CD14-positive monocyte (primary cell): Measurements from ENCODE around the gene SIRPB2. TPM values are rescaled to one million over a fixed set of nuclear protein-coding genes. Genes with fewer than 3 reads are reported as not detected.
A peak's percentile ranks its signal among the peaks of the same experiment; 100 is the strongest.

ENCODE experiments used
- DNase-seq, 3 donors: peaks; one replicate each; pipeline ENCODE4 v3.0.0-alpha.2; 2011 to 2022
- H2AFZ ChIP-seq: 2 replicates; pipeline ENCODE4 v1.6.0; 2012; ENCODE audit warnings: mild to moderate bottlenecking, low read depth, low read length, inconsistent platforms; ENCODE audit not compliant: insufficient read depth, poor library complexity, severe bottlenecking
- H3K27ac ChIP-seq, 2 donors: 1 replicate in 1 of 2; 2 replicates in 1 of 2; pipeline ENCODE4 v1.5.1; 2012 to 2013; ENCODE audit warnings: low read length in 2 of 2, control low read depth in 1 of 2, inconsistent platforms in 1 of 2, low read depth in 1 of 2, mild to moderate bottlenecking in 1 of 2
- H3K27me3 ChIP-seq, 2 donors: one replicate each; pipeline versions ENCODE4 v1.6.0 to v1.6.1; 2011 to 2013; ENCODE audit warnings: low read length in 2 of 2; ENCODE audit not compliant: control insufficient read depth in 2 of 2, insufficient read depth in 2 of 2
- H3K36me3 ChIP-seq, 2 donors: replicated peaks in 1 of 2; 1 replicate in 1 of 2; 2 replicates in 1 of 2; pipeline versions ENCODE4 v1.5.1 to v1.6.1; 2012 to 2013; ENCODE audit warnings: low read length in 2 of 2, control low read depth in 1 of 2, inconsistent platforms in 1 of 2, mild to moderate bottlenecking in 1 of 2; ENCODE audit not compliant: insufficient read depth in 2 of 2, control insufficient read depth in 1 of 2
- H3K4me1 ChIP-seq, 2 donors: 1 replicate in 1 of 2; 2 replicates in 1 of 2; pipeline versions ENCODE4 v1.5.1 to v1.6.1; 2012 to 2013; ENCODE audit warnings: low read length in 2 of 2, control low read depth in 1 of 2, inconsistent platforms in 1 of 2, mild to moderate bottlenecking in 1 of 2, moderate library complexity in 1 of 2; ENCODE audit not compliant: insufficient read depth in 2 of 2, control insufficient read depth in 1 of 2
- H3K4me2 ChIP-seq: replicated peaks from 2 replicates; pipeline ENCODE3; 2012; ENCODE audit warnings: low read length, moderate library complexity, mild to moderate bottlenecking; ENCODE audit not compliant: poor library complexity, severe bottlenecking; ENCODE audit errors: extremely low read depth
- H3K4me3 ChIP-seq, 3 experiments: fragments of 200-600 bp in 1 of 3; sonication (generic) in 1 of 3; replicated peaks in 1 of 3; 1 replicate in 2 of 3; 2 replicates in 1 of 3; pipeline ENCODE4 v1.5.1; 2011 to 2013; ENCODE audit warnings: low read length in 3 of 3, mild to moderate bottlenecking in 3 of 3, control low read depth in 2 of 3, low read depth in 2 of 3, inconsistent platforms in 1 of 3, moderate library complexity in 1 of 3
- H3K79me2 ChIP-seq: 2 replicates; pipeline ENCODE4 v1.6.0; 2012; ENCODE audit warnings: mild to moderate bottlenecking, control low read depth, inconsistent platforms, low read length, moderate library complexity; ENCODE audit not compliant: insufficient read depth
- H3K9ac ChIP-seq: 2 replicates; pipeline ENCODE4 v1.6.0; 2017; ENCODE audit warnings: low read length, mild to moderate bottlenecking; ENCODE audit not compliant: insufficient read depth, poor library complexity, severe bottlenecking
- H3K9me3 ChIP-seq, 2 donors: replicated peaks in 1 of 2; 1 replicate in 1 of 2; 2 replicates in 1 of 2; pipeline versions ENCODE4 v1.5.1 to v1.6.1; 2012 to 2013; ENCODE audit warnings: low read length in 2 of 2, control low read depth in 1 of 2; ENCODE audit not compliant: control insufficient read depth in 1 of 2, insufficient read depth in 1 of 2
- H4K20me1 ChIP-seq: 2 replicates; pipeline ENCODE4 v1.6.0; 2012; ENCODE audit warnings: mild to moderate bottlenecking, low read length, control low read depth, moderate library complexity; ENCODE audit not compliant: insufficient read depth
- H3K27ac Mint-ChIP-seq, 7 donors: one replicate each; pipeline ENCODE4 v1.8.0; 2020; ENCODE audit warnings: mild to moderate bottlenecking in 7 of 7, mixed read lengths in 7 of 7, moderate library complexity in 6 of 7, inconsistent platforms in 2 of 7
- H3K27me3 Mint-ChIP-seq, 3 donors: one replicate each; pipeline ENCODE4 v1.8.0; 2021 to 2022; ENCODE audit warnings: low read depth in 3 of 3, mild to moderate bottlenecking in 3 of 3, mixed read lengths in 3 of 3, moderate library complexity in 3 of 3, inconsistent platforms in 1 of 3
- H3K36me3 Mint-ChIP-seq, 2 donors: one replicate each; pipeline ENCODE4 v1.8.0; 2020; ENCODE audit warnings: mixed read lengths in 2 of 2, inconsistent platforms in 1 of 2, mild to moderate bottlenecking in 1 of 2
- H3K4me1 Mint-ChIP-seq: one replicate; pipeline ENCODE4 v1.8.0; 2020; ENCODE audit warnings: mild to moderate bottlenecking, mixed read lengths
- H3K4me3 Mint-ChIP-seq, 2 donors: one replicate each; pipeline ENCODE4 v1.8.0; 2020; ENCODE audit warnings: mild to moderate bottlenecking in 2 of 2, mixed read lengths in 2 of 2, moderate library complexity in 1 of 2
- H3K9me3 Mint-ChIP-seq, 7 donors: one replicate each; pipeline ENCODE4 v1.8.0; 2020 to 2022; ENCODE audit warnings: mixed read lengths in 7 of 7, mild to moderate bottlenecking in 6 of 7, moderate library complexity in 6 of 7, inconsistent platforms in 2 of 7
- CTCF ChIP-seq: fragments of 200-600 bp; IDR thresholded peaks from one replicate; pipeline ENCODE4 v1.8.0; 2022; ENCODE audit warnings: antibody characterized with exemption, mild to moderate bottlenecking
- WGBS: methylation state at CpG from one replicate; pipeline ENCODE4 v1.1.5; 2013; ENCODE audit warnings: missing lambda C conversion rate; ENCODE audit not compliant: insufficient coverage; 5-methylcytosine and 5-hydroxymethylcytosine counted together
- intact Hi-C, 2 donors: fragments of 100-400 bp; cut with micrococcal nuclease; formaldehyde crosslinking; loops; one replicate each; pipeline versions ENCODE4 v1.15.0 to v1.15.1; 2023
- polyA plus RNA-seq, 3 donors: library from polyadenylated mRNA; depleted of rRNA in 1 of 3; unstranded in 2 of 3; stranded (reverse) in 1 of 3; fragments of 300-500 nt in 2 of 3; fragments of >200 nt in 1 of 3; fragmentation: Illumina TruSeq in 2 of 3; gene quantifications; 1 replicate in 2 of 3; 2 replicates in 1 of 3; pipeline ENCODE4 v1.2.3, GENCODE V29; 2012 to 2021

Gene SIRPB2
- polyA plus RNA-seq, 3 donors, result 81.5 to 174 (median 92.8) TPM

- no peak overlapping the region for H3K27ac ChIP-seq
- Mint-ChIP-seq H3K36me3 (peaks cover 44 to 52% of the 10 kb centered on the region in 2 donors), H3K4me1 (peaks cover 28% of the 10 kb centered on the region), H3K27ac (peak overlapping the region in 4 of 7 donors; percentile 5 to 83 (median 42)), H3K9me3 (no peaks in the 10 kb centered on the region), H3K27me3 (peaks cover 0 to 5% (median 2%) of the 10 kb centered on the region in 3 donors), H3K4me3 (no peak overlapping the region)
- no peaks in the 10 kb centered on the region for H3K79me2 ChIP-seq
- intact Hi-C loops, result loop anchor here (1.0 to 5.0 kb wide), 4 partner anchors 46 to 127 kb away; partner anchors contain the start of gene FKBP1A (in 1 of the 2)
- H3K9me3 ChIP-seq, result no peaks in the 10 kb centered on the region
- no peak for TF ChIP-seq CTCF
- no peak overlapping the region for H2AFZ ChIP-seq
- peaks cover 21% of the 10 kb centered on the region in 2 donors for H3K4me1 ChIP-seq
- H4K20me1 ChIP-seq, result peaks cover 66% of the 10 kb centered on the region
- peaks cover 37 to 44% of the 10 kb centered on the region in 2 donors for H3K36me3 ChIP-seq
- H3K4me3 ChIP-seq, result no peak overlapping the region
- H3K27me3 ChIP-seq, result peaks cover 0 to 2% of the 10 kb centered on the region in 2 donors
- no peak overlapping the region for H3K4me2 ChIP-seq
- DNase-seq, result no peak
- no CpG with 5 or more reads among the region's 1 CpG for WGBS
- H3K9ac ChIP-seq, result no peak overlapping the region
Observed at GRCh38 chr20:1438361-1438760, 52.9 kb downstream of the SIRPB2 start.

DNA sequence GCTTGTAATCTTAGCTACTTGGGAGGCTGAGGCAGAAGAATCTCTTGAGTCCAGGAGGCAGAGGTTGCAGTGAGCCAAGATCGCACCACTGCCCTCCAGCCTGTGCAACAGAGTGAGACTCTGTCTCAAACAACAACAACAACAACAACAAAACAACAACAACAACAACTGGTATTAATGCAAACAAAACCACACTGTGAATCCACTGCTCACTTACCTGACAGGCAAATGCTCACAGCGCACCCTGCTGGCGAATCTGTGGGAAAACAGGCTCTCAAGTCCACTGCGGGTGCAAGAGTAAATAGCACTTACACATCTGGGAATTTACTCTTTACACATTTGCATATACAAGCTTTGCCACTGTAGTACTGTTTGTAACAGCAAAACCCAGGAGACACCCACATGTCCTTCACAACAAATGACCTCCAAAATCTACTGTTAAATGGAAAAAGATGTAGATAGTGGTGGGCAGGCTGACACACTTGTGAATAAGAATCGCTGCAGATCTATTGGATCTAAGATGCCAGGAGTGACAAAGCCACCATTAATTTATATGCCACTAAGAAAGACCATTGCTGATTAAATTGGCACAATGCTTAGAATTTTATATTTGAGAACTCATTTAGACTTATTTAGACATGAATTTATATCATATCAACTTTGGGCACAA, 53.9 kb downstream of the SIRPB2 start:
- Histone ChIP-seq H3K36me3 (peaks cover 28 to 34% of the 10 kb centered on the region in 2 donors), H3K4me2 (no peak overlapping the region), H4K20me1 (peaks cover 57% of the 10 kb centered on the region), H3K79me2 (no peaks in the 10 kb centered on the region), H2AFZ (no peak overlapping the region), H3K27ac (no peak overlapping the region), H3K27me3 (peaks cover 2 to 6% of the 10 kb centered on the region in 2 donors), H3K9me3 (no peaks in the 10 kb centered on the region), H3K4me3 (no peak overlapping the region), H3K4me1 (peaks cover 21% of the 10 kb centered on the region in 2 donors), H3K9ac (no peak overlapping the region)
- peak; percentile 87 for TF ChIP-seq CTCF
- Mint-ChIP-seq H3K27me3 (peaks cover 0 to 10% (median 8%) of the 10 kb centered on the region in 3 donors), H3K4me1 (peaks cover 32% of the 10 kb centered on the region), H3K27ac (peak overlapping the region in 4 of 7 donors; percentile 15 to 77 (median 40)), H3K4me3 (no peak overlapping the region), H3K36me3 (peaks cover 34 to 48% of the 10 kb centered on the region in 2 donors), H3K9me3 (no peaks in the 10 kb centered on the region)
- intact Hi-C loops, result loop anchor here (2.0 to 5.0 kb wide), 4 partner anchors 45 to 125 kb away; partner anchors contain the start of gene FKBP1A (in 1 of the 2)
- peak; percentile 69 to 84 (median 72) for DNase-seq
- 26% methylated on average over 4 of the region's 5 CpGs for WGBS
